Activated CD4-positive, alpha-beta T cell treated with anti-CD3 and anti-CD28 coated beads, Interleukin-2, amount 10 ng/mL, durations not matched to agents 24 days and 14 days (primary cell): ENCODE results near the gene TEX54. TPM values are rescaled to one million over a fixed set of nuclear protein-coding genes. Genes with fewer than 3 reads are reported as not detected.

Source experiments
- total RNA-seq: library from RNA; stranded (reverse); gene quantifications from 2 replicates; pipeline ENCODE4 v1.2.3, GENCODE V29; 2022

The TEX54 gene
- total RNA-seq, 1 donor from 2014 or later, result 0.79 TPM

Other genes starting within 250 kb of the TEX54 start
- 45.3 and 50.9 TPM in 2 replicates for gene TUT1, start 241.3 kb downstream of the TEX54 start, total RNA-seq
- 219 and 220 TPM in 2 replicates for gene MTA2, start 231.0 kb downstream of the TEX54 start, total RNA-seq
- gene EML3, start 220.1 kb downstream of the TEX54 start, total RNA-seq, result 161 and 166 TPM in 2 replicates
- gene ROM1, start 219.6 kb downstream of the TEX54 start, total RNA-seq, result 2.3 and 3.1 TPM in 2 replicates
- 80.3 and 91.4 TPM in 2 replicates for gene B3GAT3, start 210.9 kb downstream of the TEX54 start, total RNA-seq
- 251 and 257 TPM in 2 replicates for gene GANAB, start 186.2 kb downstream of the TEX54 start, total RNA-seq
- 36.5 and 36.6 TPM in 2 replicates for gene INTS5, start 179.5 kb downstream of the TEX54 start, total RNA-seq
- 143 and 147 TPM in 2 replicates for gene C11orf98, start 167.6 kb downstream of the TEX54 start, total RNA-seq
- 59.5 and 60.9 TPM in 2 replicates for gene CSKMT, start 167.5 kb downstream of the TEX54 start, total RNA-seq
- gene UQCC3, start 161.2 kb downstream of the TEX54 start, total RNA-seq, result 8.6 and 9.4 TPM in 2 replicates
- 21.5 and 23.0 TPM in 2 replicates for gene LBHD1, start 160.6 kb downstream of the TEX54 start, total RNA-seq
- gene UBXN1, start 153.8 kb downstream of the TEX54 start, total RNA-seq, result 118 and 121 TPM in 2 replicates
- 0.16 and 0.17 TPM in 2 replicates for gene LRRN4CL, start 143.3 kb downstream of the TEX54 start, total RNA-seq
- 29.6 and 32.4 TPM in 2 replicates for gene BSCL2, start 125.4 kb downstream of the TEX54 start, total RNA-seq
- gene GNG3, start 125.2 kb downstream of the TEX54 start, total RNA-seq, result 0.24 TPM in 1 of 2 replicates, not detected in the other
- gene HNRNPUL2, start 105.4 kb downstream of the TEX54 start, total RNA-seq, result 60.5 and 60.6 TPM in 2 replicates
- gene TTC9C, start 104.4 kb downstream of the TEX54 start, total RNA-seq, result 32.7 and 33.3 TPM in 2 replicates
- gene ZBTB3, start 78.7 kb downstream of the TEX54 start, total RNA-seq, result 7.5 and 11.1 TPM in 2 replicates
- gene POLR2G, start 71.3 kb downstream of the TEX54 start, total RNA-seq, result 138 and 155 TPM in 2 replicates
- 20.1 and 20.2 TPM in 2 replicates for gene TAF6L, start 61.4 kb downstream of the TEX54 start, total RNA-seq
- 32.9 and 36.3 TPM in 2 replicates for gene TMEM179B, start 45.4 kb downstream of the TEX54 start, total RNA-seq
- 15.0 and 16.5 TPM in 2 replicates for gene TMEM223, start 40.8 kb downstream of the TEX54 start, total RNA-seq
- gene NXF1, start 27.4 kb downstream of the TEX54 start, total RNA-seq, result 133 and 147 TPM in 2 replicates
- gene STX5, start 790 bp downstream of the TEX54 start, total RNA-seq, result 28.1 and 33.5 TPM in 2 replicates
- 145 and 153 TPM in 2 replicates for gene WDR74, start 6.7 kb upstream of the TEX54 start, total RNA-seq
- 364 and 379 TPM in 2 replicates for gene SLC3A2, start 48.1 kb upstream of the TEX54 start, total RNA-seq
- not detected in 2 replicates for gene CHRM1, start 88.5 kb upstream of the TEX54 start, total RNA-seq
- not detected in 2 replicates for gene SLC22A6, start 152.1 kb upstream of the TEX54 start, total RNA-seq
- not detected in 2 replicates for gene SLC22A8, start 183.0 kb upstream of the TEX54 start, total RNA-seq